Stimulated activated CD4-positive, alpha-beta T cell treated with anti-CD3 and anti-CD28 coated beads, Interleukin-2, amount 100 ng/mL, for 4 hours (primary cell): ENCODE data around the gene DNAL1.
"Not testable (repeated sequence)": the region's sequence is repeated elsewhere in the genome, so short reads cannot be mapped to it uniquely, and the experiment has no call there.

Experiments used
- DNase-seq: peaks from one replicate; pipeline ENCODE4 v3.0.0-alpha.2; 2020; ENCODE audit warnings: low read depth

Gene DNAL1

GRCh38 chr14:73708076-73708475 lies 63.3 kb downstream of the DNAL1 start:
- not testable (repeated sequence) for DNase-seq

GRCh38 chr14:73709904-73710469 lies 65.2 kb downstream of the DNAL1 start:
- DNase-seq, result no peak

GRCh38 chr14:73710737-73711136 lies 66.0 kb downstream of the DNAL1 start:
- no peak for DNase-seq

GRCh38 chr14:73712071-73712506 lies 67.3 kb downstream of the DNAL1 start:
- DNase-seq, result no peak

GRCh38 chr14:73712540-73713180 lies 67.9 kb downstream of the DNAL1 start:
- DNase-seq, result no peak

GRCh38 chr14:73713206-73713802 lies 68.5 kb downstream of the DNAL1 start:
- DNase-seq, result no peak

- peak; percentile 80 for DNase-seq
Measured at GRCh38 chr14:73713803-73714655, 69.2 kb downstream of the DNAL1 start, which contains the start of gene PNMA1. Gene PNMA1, minus strand, starts transcription at chr14:73714384. Its CDS starts 745 bp downstream, at chr14:73713639.

GRCh38 chr14:73714656-73715081 lies 69.9 kb downstream of the DNAL1 start:
- no peak for DNase-seq

- DNase-seq, result no peak
Measured at GRCh38 chr14:73715707-73716106, 70.9 kb downstream of the DNAL1 start.

- no peak for DNase-seq
Measured at GRCh38 chr14:73717266-73717665, 72.5 kb downstream of the DNAL1 start.

- no peak for DNase-seq
Measured at GRCh38 chr14:73717711-73718417, 73.1 kb downstream of the DNAL1 start.

- DNase-seq, result no peak
Measured at GRCh38 chr14:73718418-73719251, 73.8 kb downstream of the DNAL1 start.

- DNase-seq, result no peak
Measured at GRCh38 chr14:73719361-73719760, 74.6 kb downstream of the DNAL1 start.

GRCh38 chr14:73719791-73720190 lies 75.0 kb downstream of the DNAL1 start:
- DNase-seq, result no peak

GRCh38 chr14:73720636-73721035 lies 75.8 kb downstream of the DNAL1 start:
- DNase-seq, result no peak

GRCh38 chr14:73721101-73721821 lies 76.5 kb downstream of the DNAL1 start:
- no peak for DNase-seq

- no peak for DNase-seq
Measured at GRCh38 chr14:73722581-73722980, 77.8 kb downstream of the DNAL1 start.

- DNase-seq, result no peak
Measured at GRCh38 chr14:73723406-73723796, 78.6 kb downstream of the DNAL1 start.

- DNase-seq, result no peak
Measured at GRCh38 chr14:73723797-73724661, 79.2 kb downstream of the DNAL1 start.
